WI38 (cell line): ENCODE data around the gene GALNT17.

ENCODE experiments used
- H3K4me3 ChIP-seq: 2 replicates; pipeline ENCODE4 v1.5.1; 2011; ENCODE audit warnings: low read depth, mild to moderate bottlenecking, control low read depth, low read length
- TF ChIP-seq, protein P1 (sequence below): IDR thresholded peaks from 2 replicates; pipeline ENCODE4 v1.5.1; 2012; ENCODE audit warnings: low read depth, mild to moderate bottlenecking, control low read depth, low read length

The GALNT17 gene

DNA sequence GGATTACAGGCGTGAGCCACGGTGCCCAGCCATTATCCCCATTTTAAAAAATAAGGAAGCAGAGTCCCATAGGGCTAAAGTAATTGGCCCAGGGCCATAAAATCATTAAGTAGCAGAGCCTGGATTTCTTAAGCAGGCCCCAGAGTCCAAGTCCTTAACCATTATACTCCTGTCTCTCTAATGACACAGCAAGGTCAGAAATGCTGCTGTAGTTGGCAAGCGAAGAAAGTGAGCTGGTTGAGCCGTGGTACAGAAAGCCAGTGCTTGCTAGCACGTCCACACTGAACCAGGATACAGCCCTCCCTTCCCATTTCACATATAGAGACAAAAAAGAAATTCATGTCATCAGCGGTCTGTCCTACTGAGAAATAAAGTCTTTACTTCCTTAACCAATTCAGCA, 562.7 kb downstream of the GALNT17 start:
- H3K4me3 ChIP-seq, result no peak overlapping the region
- TF ChIP-seq, protein P1, sequence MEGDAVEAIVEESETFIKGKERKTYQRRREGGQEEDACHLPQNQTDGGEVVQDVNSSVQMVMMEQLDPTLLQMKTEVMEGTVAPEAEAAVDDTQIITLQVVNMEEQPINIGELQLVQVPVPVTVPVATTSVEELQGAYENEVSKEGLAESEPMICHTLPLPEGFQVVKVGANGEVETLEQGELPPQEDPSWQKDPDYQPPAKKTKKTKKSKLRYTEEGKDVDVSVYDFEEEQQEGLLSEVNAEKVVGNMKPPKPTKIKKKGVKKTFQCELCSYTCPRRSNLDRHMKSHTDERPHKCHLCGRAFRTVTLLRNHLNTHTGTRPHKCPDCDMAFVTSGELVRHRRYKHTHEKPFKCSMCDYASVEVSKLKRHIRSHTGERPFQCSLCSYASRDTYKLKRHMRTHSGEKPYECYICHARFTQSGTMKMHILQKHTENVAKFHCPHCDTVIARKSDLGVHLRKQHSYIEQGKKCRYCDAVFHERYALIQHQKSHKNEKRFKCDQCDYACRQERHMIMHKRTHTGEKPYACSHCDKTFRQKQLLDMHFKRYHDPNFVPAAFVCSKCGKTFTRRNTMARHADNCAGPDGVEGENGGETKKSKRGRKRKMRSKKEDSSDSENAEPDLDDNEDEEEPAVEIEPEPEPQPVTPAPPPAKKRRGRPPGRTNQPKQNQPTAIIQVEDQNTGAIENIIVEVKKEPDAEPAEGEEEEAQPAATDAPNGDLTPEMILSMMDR, result no peak

DNA sequence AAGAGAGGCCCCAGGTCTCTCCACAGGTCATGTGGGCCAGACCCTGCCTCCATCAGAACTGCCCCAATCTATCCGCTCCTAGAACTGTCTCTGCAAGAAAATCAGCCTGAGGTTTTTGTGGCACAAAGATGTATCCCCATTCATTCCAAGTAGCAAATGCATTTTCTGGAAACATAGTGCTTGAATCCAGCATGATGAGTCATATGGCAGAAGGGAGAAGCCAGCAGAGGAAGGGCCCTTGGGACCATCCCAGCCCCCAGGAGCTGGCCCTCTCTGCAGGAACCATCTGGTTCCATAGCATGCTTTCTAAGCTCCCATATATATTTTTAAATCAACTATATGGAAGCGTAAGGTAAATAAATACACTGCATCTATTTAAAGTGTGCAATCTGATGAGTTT, 563.2 kb downstream of the GALNT17 start:
- H3K4me3 ChIP-seq, result no peak overlapping the region
- TF ChIP-seq, protein P1, result no peak

DNA sequence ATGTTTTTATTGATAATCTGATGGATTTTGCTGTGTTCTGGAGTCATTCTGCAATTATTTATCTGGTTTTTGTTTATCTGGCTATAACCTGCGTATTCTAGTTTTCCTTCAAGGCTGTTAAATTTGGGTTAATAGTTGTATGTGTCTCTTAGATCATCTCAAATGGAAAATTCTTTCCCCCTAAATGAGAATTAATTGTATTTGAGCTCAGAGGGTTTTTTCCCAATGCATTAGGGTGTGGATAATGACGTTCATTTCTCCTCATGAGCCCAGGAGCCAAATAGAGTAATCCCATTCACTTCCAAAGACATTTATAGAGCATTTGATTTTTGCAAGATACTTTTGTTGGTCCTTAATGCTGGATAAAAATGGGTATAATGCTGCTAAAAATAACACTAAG, 564.6 kb downstream of the GALNT17 start:
- no peak overlapping the region for H3K4me3 ChIP-seq
- TF ChIP-seq, protein P1, result no peak

DNA sequence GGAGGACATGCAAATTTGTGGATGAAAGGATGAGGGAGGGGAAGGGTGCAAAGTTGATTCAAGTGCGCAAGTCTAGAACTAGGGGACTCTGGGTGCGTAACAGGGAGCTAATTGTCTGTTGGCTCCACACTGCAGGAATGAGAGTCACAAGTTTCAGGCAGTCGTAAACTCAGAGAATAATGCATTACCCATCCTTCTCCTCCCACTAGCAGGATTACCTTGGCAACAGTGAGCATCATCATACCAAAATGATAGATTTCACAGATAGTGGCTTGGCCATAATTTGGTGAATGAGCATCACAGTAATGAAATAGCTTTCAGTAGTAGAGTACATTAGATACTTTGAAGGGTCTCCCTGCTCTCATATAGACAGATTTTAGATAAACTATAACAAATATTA, 565.5 kb downstream of the GALNT17 start:
- TF ChIP-seq, protein P1, result no peak
- H3K4me3 ChIP-seq, result no peak overlapping the region

DNA sequence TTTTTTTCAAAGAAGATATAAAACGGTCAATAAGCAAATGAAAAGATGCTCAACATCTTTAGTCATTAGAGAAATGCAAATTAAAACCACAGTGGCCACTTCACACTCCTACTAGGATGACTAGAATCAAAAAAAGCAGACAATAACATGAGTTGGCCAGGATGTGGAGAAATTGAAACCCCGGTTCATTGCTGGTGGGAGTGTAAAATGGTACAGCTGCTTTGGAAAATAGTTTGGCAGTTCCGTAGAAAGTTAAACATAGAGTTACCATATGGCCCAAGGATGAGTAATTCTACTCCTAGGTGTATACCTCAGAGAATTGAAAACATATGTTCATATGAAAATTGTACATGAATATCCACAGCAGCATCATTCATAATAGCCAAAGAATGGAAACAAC, 573.3 kb downstream of the GALNT17 start:
- TF ChIP-seq, protein P1, result no peak
- no peak overlapping the region for H3K4me3 ChIP-seq

DNA sequence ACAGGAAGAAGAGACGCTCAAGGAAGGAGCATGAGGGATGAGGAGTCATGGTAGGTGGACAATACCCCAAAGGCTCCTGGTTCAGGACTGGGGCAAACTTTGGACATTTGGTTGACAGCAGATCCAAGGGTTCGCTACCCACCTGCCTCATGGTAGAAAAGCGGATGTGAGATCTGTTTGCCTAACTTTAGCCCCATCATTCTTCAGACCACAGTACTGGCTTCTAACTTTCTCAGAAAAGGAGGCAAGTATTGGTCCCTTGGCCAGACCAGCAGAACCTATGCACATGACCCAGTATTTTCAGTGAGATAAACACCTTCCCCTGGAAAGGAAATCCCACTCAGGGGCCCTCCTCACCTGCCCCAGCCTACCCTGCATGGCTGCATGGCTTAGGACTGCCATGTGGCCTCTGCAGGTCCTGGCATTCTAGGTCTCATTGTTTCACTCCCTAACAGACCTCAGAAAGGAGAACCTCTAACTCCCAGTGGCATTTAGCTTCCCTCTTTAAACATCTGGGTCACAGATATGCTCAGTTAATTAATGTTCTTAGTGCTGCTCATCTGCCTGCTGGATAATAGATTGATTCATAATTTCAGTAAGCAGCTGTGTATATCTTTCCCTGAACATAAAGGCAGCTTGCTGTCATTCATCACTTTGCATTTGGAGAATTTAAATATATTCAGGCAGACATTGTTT, 574.1 kb downstream of the GALNT17 start:
- TF ChIP-seq, protein P1, result no peak
- no peak overlapping the region for H3K4me3 ChIP-seq

DNA sequence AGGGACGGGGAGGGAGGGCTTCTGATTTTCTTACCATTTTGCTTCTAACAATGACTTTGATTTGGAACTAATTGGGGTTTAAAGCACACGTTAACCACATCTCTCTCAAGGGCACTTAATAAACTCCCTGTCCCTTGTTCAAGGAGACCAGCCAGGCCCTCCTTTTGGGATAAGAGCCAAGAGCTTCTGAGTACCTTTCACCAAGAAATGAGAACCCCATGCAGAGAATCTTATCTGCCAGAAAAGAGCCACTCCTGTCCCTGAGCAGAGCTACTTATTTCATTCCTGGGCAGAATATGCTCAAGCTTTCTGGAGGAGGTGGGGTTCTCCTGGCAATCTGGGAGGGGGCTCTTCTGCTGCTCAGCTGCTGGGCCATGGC, 574.6 kb downstream of the GALNT17 start:
- TF ChIP-seq, protein P1, result no peak
- no peak overlapping the region for H3K4me3 ChIP-seq
